MV-4-11 (cell line): ENCODE measurements around the gene DDX6.
A peak's percentile ranks its signal among the peaks of the same experiment; 100 is the strongest.
"Not testable (repeated sequence)": the region's sequence is repeated elsewhere in the genome, so short reads cannot be mapped to it uniquely, and the experiment has no call there.

Experiments used
- DNase-seq: peaks from one replicate; lab custom pipeline; 2025; lab: John Stamatoyannopoulos, UW

Gene DDX6

GRCh38 chr11:118791111-118791960, at the start of gene DDX6:
Gene DDX6, minus strand, starts transcription at chr11:118791164. Its CDS starts 4,913 bp downstream, at chr11:118786251.
- DNase-seq, result peak; percentile 74

GRCh38 chr11:118838905-118839553, 48.1 kb upstream of the DDX6 start:
- peak; percentile 88 for DNase-seq

GRCh38 chr11:118837868-118838267, 46.9 kb upstream of the DDX6 start:
- DNase-seq, result peak; percentile 20

- DNase-seq, result peak; percentile 80
These were observed 43.6 kb upstream of the DDX6 start for GRCh38 chr11:118834427-118835028.

- DNase-seq, result peak; percentile 66
These were observed 36.2 kb upstream of the DDX6 start for GRCh38 chr11:118827118-118827517.

GRCh38 chr11:118822936-118823510, 32.1 kb upstream of the DDX6 start:
- DNase-seq, result not testable (repeated sequence)

GRCh38 chr11:118820412-118821357, 29.7 kb upstream of the DDX6 start:
- peak; percentile 44 for DNase-seq

GRCh38 chr11:118820025-118820379, 29.0 kb upstream of the DDX6 start:
- DNase-seq, result not testable (repeated sequence)

GRCh38 chr11:118819334-118820024, 28.5 kb upstream of the DDX6 start:
- DNase-seq, result no peak

GRCh38 chr11:118818130-118818529, 27.2 kb upstream of the DDX6 start:
- DNase-seq, result no peak

GRCh38 chr11:118813551-118813950, 22.6 kb upstream of the DDX6 start:
- DNase-seq, result no peak

- no peak for DNase-seq
These were observed 21.5 kb upstream of the DDX6 start for GRCh38 chr11:118812485-118812884.

- no peak for DNase-seq
These were observed 17.1 kb upstream of the DDX6 start for GRCh38 chr11:118807800-118808778.

GRCh38 chr11:118806400-118806799, 15.4 kb upstream of the DDX6 start:
- no peak for DNase-seq

- DNase-seq, result peak; percentile 19
These were observed 13.1 kb upstream of the DDX6 start for GRCh38 chr11:118804094-118804493.

GRCh38 chr11:118799372-118799771, 8.4 kb upstream of the DDX6 start:
- no peak for DNase-seq

GRCh38 chr11:118797510-118797909, 6.5 kb upstream of the DDX6 start:
- no peak for DNase-seq

GRCh38 chr11:118792570-118793124, 1.7 kb upstream of the DDX6 start:
- peak; percentile 99 for DNase-seq

GRCh38 chr11:118791961-118792569, 1.1 kb upstream of the DDX6 start:
- no peak for DNase-seq
